Activated naive CD4-positive, alpha-beta T cell (primary cell): ENCODE results near the gene CTBP1.

Source experiments
- DNase-seq, 4 experiments: peaks; one replicate each; lab custom pipeline; 2025; lab: John Stamatoyannopoulos, UW

The CTBP1 gene

GRCh38 chr4:1175635-1176229, 73.2 kb downstream of the CTBP1 start:
- no peak for DNase-seq

- no peak for DNase-seq
Observed at GRCh38 chr4:1174941-1175634, 73.8 kb downstream of the CTBP1 start.

- DNase-seq, result no peak
Observed at GRCh38 chr4:1172971-1173757, 75.8 kb downstream of the CTBP1 start.

GRCh38 chr4:1172228-1172851, 76.6 kb downstream of the CTBP1 start, which contains the start of gene SPON2:
Gene SPON2, minus strand, starts transcription at chr4:1172583.
- no peak for DNase-seq

- DNase-seq, result peak in 2 of 4 experiments; percentile 25 to 52
Observed at GRCh38 chr4:1171311-1172227, 77.4 kb downstream of the CTBP1 start.

GRCh38 chr4:1170976-1171310, 78.0 kb downstream of the CTBP1 start:
- DNase-seq, result no peak

GRCh38 chr4:1170156-1170975, 78.6 kb downstream of the CTBP1 start:
- DNase-seq, result no peak

GRCh38 chr4:1169691-1170096, 79.2 kb downstream of the CTBP1 start:
- no peak for DNase-seq

GRCh38 chr4:1169171-1169671, 79.7 kb downstream of the CTBP1 start:
- DNase-seq, result no peak

- DNase-seq, result no peak
Observed at GRCh38 chr4:1168191-1169101, 80.5 kb downstream of the CTBP1 start.

- DNase-seq, result peak; percentile 64 to 84 (median 70)
Observed at GRCh38 chr4:1167244-1167949, 81.5 kb downstream of the CTBP1 start.

- no peak for DNase-seq
Observed at GRCh38 chr4:1166509-1167243, 82.3 kb downstream of the CTBP1 start.

GRCh38 chr4:1164956-1165545, 83.9 kb downstream of the CTBP1 start:
- no peak for DNase-seq

GRCh38 chr4:1164444-1164843, 84.5 kb downstream of the CTBP1 start:
- DNase-seq, result no peak

GRCh38 chr4:1164040-1164439, 84.9 kb downstream of the CTBP1 start:
- DNase-seq, result no peak
